Astrocyte (in vitro differentiated cells and primary cell): ENCODE results near the gene DNLZ.

Experiments
- CTCF ChIP-seq: IDR thresholded peaks from 2 replicates; pipeline ENCODE4 v1.5.1; 2011; ENCODE audit warnings: low read depth, mild to moderate bottlenecking, inconsistent platforms, low read length, moderate library complexity; ENCODE audit not compliant: insufficient read depth
- EZH2 ChIP-seq: IDR thresholded peaks from 2 replicates; pipeline ENCODE4 v1.6.1; 2012; ENCODE audit warnings: mild to moderate bottlenecking, low read length, inconsistent platforms; ENCODE audit not compliant: insufficient read depth

- TF ChIP-seq CTCF (no peak), EZH2 (no peak)
Measured at GRCh38 chr9:136403538-136403914, 40.0 kb upstream of the DNLZ start.
